ENCODE results near the gene CSKMT. TPM values are rescaled to one million over a fixed set of nuclear protein-coding genes. Genes with fewer than 3 reads are reported as not detected.
"Not testable (repeated sequence)": the region's sequence is repeated elsewhere in the genome, so short reads cannot be mapped to it uniquely, and the experiment has no call there.

Gene CSKMT
- total RNA-seq = 20.2 TPM

- ATAC-seq = peak; percentile 95
Measured at GRCh38 chr11:62665075-62665598, at the start of gene CSKMT, which contains the start of gene C11orf98. Gene CSKMT (plus strand): TSS chr11:62665312. CDS start chr11:62665880, 568 bp downstream. Gene C11orf98 (minus strand): TSS chr11:62665210. CDS start chr11:62665169, 41 bp downstream.

GRCh38 chr11:62615521-62615920, 49.6 kb upstream of the CSKMT start:
- no peak for ATAC-seq

- not testable (repeated sequence) for ATAC-seq
Measured at GRCh38 chr11:62616957-62617356, 48.2 kb upstream of the CSKMT start.

DNA sequence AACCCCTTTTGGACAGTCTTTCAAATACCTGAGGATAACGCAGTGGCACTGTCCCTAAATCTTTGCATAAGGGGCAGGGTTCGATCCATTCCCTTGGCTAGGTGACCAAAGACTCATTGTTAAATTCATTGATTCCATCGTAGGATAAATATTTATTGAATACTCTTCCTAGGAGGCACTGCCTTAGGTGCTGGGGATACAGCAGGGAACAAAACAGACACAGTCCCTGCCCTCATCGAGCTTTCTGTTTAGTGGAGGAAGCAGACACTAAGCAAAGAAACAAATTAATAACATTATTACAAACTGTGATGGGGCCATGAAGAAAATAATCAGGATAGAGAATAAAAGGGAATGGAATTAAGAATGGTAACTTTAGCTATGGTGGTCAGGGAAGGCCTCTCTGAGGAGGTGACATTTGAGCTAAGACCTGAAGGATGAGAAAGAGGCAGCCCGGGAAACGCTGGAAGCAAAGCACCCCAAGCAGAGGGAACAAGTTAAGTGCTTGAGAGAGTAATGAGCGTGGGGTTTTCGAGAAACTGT, 44.0 kb upstream of the CSKMT start:
- no peak for ATAC-seq

GRCh38 chr11:62621567-62622470, 43.3 kb upstream of the CSKMT start, which contains the start of gene B3GAT3:
Gene B3GAT3 (minus strand): TSS chr11:62621986. CDS start chr11:62621947, 39 bp downstream.
- peak; percentile 96 for ATAC-seq

GRCh38 chr11:62622476-62623089, 42.5 kb upstream of the CSKMT start:
- no peak for ATAC-seq

GRCh38 chr11:62627713-62628112, 37.4 kb upstream of the CSKMT start:
- ATAC-seq = no peak

DNA sequence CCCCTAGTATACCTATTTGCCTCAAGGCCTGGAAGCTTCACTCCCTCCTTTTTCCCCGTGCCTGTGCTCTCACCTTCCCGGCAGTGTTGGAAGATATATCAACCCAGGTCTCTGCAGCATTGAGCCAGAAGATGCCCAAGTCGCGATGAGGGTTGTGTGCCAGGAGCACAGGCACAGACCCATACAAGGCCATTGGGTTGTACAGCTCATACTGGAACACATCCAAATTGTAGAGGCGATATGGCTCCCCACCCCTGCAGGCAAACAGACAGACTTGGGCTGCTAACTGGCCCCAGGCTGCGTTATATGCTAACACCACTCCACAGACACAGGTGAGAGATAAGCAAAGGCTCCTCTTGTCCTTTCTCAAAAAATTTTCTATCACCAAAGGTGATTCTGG, 32.6 kb upstream of the CSKMT start:
- no peak for ATAC-seq

GRCh38 chr11:62644220-62644619, 20.9 kb upstream of the CSKMT start:
- no peak for ATAC-seq

GRCh38 chr11:62645671-62645945, 19.5 kb upstream of the CSKMT start:
- ATAC-seq = peak; percentile 1

DNA sequence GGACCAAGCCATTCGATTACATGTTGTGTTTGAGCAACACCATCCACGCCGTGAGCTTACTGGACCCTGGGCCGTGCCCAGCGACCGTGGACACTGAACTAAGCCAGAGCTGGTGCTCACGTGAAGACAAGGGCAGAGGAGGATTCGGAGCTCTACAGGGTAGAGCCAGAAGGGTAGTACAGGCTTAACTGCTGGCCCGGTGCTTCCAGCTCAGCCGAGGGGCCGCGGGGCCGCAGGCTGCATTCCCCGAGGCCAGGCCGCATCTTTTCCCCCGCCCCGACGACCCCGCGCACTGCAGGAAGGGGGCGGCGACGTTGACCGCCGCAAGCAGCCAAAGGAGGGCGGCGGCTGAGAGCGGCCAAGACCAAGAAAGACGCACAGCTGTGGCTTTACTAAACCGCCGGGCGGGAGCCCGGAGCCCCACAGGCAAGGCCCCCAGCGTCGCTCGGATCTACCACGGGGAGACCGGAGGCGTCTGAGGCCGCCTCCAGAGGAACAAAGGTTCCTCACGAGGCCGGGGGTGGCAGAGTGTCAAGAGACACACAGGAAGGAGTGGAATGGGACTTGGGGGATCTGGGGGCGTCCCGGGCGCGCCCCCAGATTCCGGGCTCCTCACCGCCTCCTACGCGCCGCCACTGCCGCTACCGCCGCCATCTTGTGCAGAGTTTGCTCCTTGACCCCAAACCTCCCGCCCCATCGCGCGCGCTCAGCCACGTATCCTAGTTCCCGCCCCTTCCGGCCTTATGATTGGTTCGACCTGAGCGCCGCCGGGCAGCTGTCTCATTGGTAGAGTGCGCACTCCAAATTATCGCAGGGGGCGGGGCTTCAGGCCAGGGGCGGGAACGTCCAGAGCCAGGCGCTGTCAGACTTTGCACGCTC, 18.9 kb upstream of the CSKMT start, which contains the start of gene GANAB:
Gene GANAB, minus strand, starts transcription at position 668 of the 879 bp plus-strand sequence. Its CDS starts 14 bp downstream, at position 654.
- peak; percentile 98 for ATAC-seq

- peak; percentile 3 for ATAC-seq
Measured at GRCh38 chr11:62646825-62647608, 18.1 kb upstream of the CSKMT start.

GRCh38 chr11:62647609-62648005, 17.5 kb upstream of the CSKMT start:
- ATAC-seq = no peak

DNA sequence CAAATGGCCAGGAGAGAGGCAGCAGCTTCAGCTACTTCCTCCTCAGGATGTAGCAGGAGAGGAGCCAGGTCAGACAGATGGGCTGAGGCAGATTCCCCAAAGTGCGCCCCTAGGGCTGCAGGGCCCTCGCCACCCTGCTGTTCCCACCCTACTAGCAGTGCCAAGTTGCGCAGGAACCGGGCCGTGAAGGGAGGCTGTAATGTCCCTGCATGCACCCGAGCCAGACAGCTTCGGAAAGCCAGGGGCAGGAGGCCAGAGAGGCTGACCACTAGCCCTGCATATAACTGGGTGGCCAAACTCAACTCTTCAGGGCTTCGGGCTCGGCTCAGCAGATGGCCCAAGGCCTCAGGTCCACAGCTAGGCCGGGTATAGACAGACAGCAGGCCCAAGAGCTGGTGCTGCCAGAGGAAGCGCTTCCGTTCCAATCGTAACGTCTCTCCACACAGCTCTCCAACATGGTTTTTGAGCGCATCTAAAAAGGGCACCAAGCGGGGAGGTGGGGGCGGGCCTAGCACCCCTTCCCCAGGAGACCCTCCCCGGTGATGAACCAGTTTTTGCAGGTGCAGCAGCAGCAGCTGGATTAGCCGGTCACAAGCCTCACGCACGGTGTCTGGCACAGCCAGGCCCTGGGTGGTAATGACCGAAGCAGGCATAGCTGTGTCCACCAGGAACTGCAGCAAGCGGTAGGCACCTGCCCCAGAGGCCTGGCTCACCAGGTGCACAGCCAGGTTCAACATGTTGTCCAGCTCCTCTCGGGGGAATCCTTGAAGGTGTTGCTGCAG, 16.7 kb upstream of the CSKMT start:
- ATAC-seq = no peak

GRCh38 chr11:62648967-62649364, 16.1 kb upstream of the CSKMT start:
- ATAC-seq = no peak

GRCh38 chr11:62649486-62649885, 15.6 kb upstream of the CSKMT start:
- no peak for ATAC-seq

- not testable (repeated sequence) for ATAC-seq
Measured at GRCh38 chr11:62650283-62650682, 14.8 kb upstream of the CSKMT start.

- no peak for ATAC-seq
Measured at GRCh38 chr11:62652161-62653006, 12.7 kb upstream of the CSKMT start.

- no peak for ATAC-seq
Measured at GRCh38 chr11:62654297-62654696, 10.8 kb upstream of the CSKMT start.

Data from esophagus mucosa (tissue), 1 donor.